Measurements from ENCODE around the gene ZNF281.

GRCh38 chr1:200458780-200459179 is 48.9 kb upstream of the ZNF281 start:
- no peak for TF ChIP-seq CTCF (IDR thresholded peaks at IDR 0.05; ENCODE audit: low read depth, low read length)
- no peak for TF ChIP-seq EZH2phosphoT487 (IDR thresholded peaks at IDR 0.05; ENCODE audit: low read depth)
